ENCODE data around the gene MED8. TPM values are rescaled to one million over a fixed set of nuclear protein-coding genes. Genes with fewer than 3 reads are reported as not detected.

Gene MED8
- total RNA-seq, 1 experiment from 2014 or later = 36.7 TPM

DNA sequence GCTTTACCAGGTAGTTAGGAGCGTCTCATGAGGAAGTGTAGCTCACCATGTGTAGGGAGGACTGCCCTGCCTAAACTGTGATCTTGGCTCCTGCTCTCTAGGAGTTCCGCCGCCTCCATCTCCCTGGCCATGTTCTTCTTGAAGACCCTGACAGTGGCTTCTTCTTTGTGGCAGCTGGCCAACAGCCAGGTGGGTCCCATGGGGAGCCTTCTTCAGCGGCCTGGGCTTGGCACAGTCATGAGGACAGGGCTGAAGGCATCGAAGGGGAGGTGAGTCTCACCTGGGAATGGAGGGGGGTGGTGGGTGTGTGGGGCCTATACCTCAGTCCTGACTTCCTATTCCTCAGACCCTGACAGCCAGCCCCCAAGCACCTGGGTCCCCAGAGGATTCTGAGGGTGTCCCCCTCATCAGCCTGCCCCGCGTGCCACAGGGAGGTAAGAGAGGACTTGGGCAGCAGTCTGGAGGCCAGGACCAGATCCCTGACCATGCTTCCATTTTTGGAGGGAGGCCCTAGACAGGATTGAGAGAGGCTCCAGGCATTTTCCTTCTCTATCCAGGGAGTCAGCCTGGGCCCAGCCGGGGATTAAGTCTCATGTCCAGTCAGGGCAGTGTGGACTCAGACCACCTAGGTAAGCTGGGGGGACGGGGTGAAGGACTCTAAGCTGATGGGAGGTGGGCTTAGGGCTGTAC, 42.7 kb upstream of the MED8 start:
- ChIA-PET POLR2A (ENCODE audit: low non-redundant PET) (no interaction called here), CTCF (no interaction called here)
- H3K27ac ChIP-seq (ENCODE audit: low read depth, low read length, poor library complexity, severe bottlenecking) = no peak overlapping the region
- no peaks in the 10 kb centered on the region for H3K9me3 ChIP-seq (ENCODE audit: low read depth, low read length, poor library complexity, severe bottlenecking)
- no peak for DNase-seq (ENCODE audit: low spot score)
- H3K27me3 ChIP-seq (replicated peaks; ENCODE audit: insufficient read depth, low read depth, low read length, poor library complexity) = no peaks in the 10 kb centered on the region
- H3K36me3 ChIP-seq (ENCODE audit: insufficient read depth, low read length, poor library complexity, severe bottlenecking) = peaks cover 33% of the 10 kb centered on the region
- no peak overlapping the region for H3K4me3 ChIP-seq (ENCODE audit: low read depth, low read length, poor library complexity, severe bottlenecking)
- no peak for TF ChIP-seq EZH2 (IDR thresholded peaks at IDR 0.05; ENCODE audit: borderline replicate concordance, low read depth, low read length, poor library complexity, severe bottlenecking)
- TF ChIP-seq, protein P1, sequence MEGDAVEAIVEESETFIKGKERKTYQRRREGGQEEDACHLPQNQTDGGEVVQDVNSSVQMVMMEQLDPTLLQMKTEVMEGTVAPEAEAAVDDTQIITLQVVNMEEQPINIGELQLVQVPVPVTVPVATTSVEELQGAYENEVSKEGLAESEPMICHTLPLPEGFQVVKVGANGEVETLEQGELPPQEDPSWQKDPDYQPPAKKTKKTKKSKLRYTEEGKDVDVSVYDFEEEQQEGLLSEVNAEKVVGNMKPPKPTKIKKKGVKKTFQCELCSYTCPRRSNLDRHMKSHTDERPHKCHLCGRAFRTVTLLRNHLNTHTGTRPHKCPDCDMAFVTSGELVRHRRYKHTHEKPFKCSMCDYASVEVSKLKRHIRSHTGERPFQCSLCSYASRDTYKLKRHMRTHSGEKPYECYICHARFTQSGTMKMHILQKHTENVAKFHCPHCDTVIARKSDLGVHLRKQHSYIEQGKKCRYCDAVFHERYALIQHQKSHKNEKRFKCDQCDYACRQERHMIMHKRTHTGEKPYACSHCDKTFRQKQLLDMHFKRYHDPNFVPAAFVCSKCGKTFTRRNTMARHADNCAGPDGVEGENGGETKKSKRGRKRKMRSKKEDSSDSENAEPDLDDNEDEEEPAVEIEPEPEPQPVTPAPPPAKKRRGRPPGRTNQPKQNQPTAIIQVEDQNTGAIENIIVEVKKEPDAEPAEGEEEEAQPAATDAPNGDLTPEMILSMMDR (conservative IDR thresholded peaks at IDR 0.05; ENCODE audit: low read depth, low read length) = no peak
- no TSS peak for BruUV-seq (replicated peaks)
- H3K4me1 ChIP-seq (ENCODE audit: insufficient read depth, low read length, poor library complexity, severe bottlenecking) = peaks cover 10% of the 10 kb centered on the region
- intact Hi-C loops (cut with micrococcal nuclease; ENCODE audit: unreplicated experiment) = no loop called here

DNA sequence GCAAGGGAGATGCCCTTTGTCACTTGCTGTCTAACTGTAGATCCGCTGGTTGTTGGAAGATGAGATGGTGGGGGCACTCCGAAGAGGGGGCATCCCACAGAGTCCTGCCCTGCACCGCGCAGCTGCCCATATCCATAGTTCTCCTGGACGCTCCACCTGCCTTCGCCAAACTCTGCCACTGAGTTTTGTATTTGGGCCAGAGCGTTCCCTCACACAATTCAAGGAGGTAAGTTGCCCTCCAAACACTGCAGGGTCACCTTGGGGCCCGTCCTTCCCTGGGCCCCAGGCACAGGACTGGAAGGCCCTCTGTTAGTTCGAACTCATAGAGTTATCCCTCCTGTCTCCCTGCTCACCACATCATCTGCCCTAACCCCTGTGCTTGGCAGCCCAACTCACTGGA, 42.1 kb upstream of the MED8 start:
- no peak overlapping the region for H3K4me3 ChIP-seq (ENCODE audit: low read depth, low read length, poor library complexity, severe bottlenecking)
- H3K36me3 ChIP-seq (ENCODE audit: insufficient read depth, low read length, poor library complexity, severe bottlenecking) = peaks cover 38% of the 10 kb centered on the region
- peaks cover 8% of the 10 kb centered on the region for H3K4me1 ChIP-seq (ENCODE audit: insufficient read depth, low read length, poor library complexity, severe bottlenecking)
- ChIA-PET POLR2A (ENCODE audit: low non-redundant PET) (no interaction called here), CTCF (no interaction called here)
- BruUV-seq (replicated peaks) = no TSS peak
- no peak for TF ChIP-seq EZH2 (IDR thresholded peaks at IDR 0.05; ENCODE audit: borderline replicate concordance, low read depth, low read length, poor library complexity, severe bottlenecking)
- TF ChIP-seq, protein P1 (conservative IDR thresholded peaks at IDR 0.05; ENCODE audit: low read depth, low read length) = no peak
- intact Hi-C loops (cut with micrococcal nuclease; ENCODE audit: unreplicated experiment) = no loop called here
- DNase-seq (ENCODE audit: low spot score) = no peak
- no peaks in the 10 kb centered on the region for H3K27me3 ChIP-seq (replicated peaks; ENCODE audit: insufficient read depth, low read depth, low read length, poor library complexity)
- no peaks in the 10 kb centered on the region for H3K9me3 ChIP-seq (ENCODE audit: low read depth, low read length, poor library complexity, severe bottlenecking)
- H3K27ac ChIP-seq (ENCODE audit: low read depth, low read length, poor library complexity, severe bottlenecking) = no peak overlapping the region

DNA sequence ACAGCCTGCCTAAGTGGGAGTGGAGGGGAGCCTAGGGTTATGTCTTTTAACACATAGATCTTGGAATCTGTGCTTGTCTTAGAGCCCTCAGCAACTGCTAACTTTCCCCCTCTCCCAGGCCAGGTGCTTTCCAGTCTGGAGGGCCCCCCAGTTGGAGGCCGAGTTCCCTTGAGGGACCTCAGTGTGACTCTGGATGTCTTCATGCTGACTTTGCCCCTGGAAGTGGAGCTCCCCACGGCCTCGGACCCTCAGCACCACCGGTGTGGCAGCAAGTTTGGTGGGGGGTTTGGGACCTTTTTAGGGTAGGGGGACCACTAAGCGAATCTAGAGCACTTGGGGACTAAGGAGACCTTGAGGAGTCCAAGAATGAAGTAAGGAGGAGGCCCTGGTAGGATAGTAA, 41.2 kb upstream of the MED8 start:
- Histone ChIP-seq H3K27me3 (replicated peaks; ENCODE audit: insufficient read depth, low read depth, low read length, poor library complexity) (no peaks in the 10 kb centered on the region), H3K9me3 (ENCODE audit: low read depth, low read length, poor library complexity, severe bottlenecking) (no peaks in the 10 kb centered on the region), H3K4me1 (ENCODE audit: insufficient read depth, low read length, poor library complexity, severe bottlenecking) (no peaks in the 10 kb centered on the region), H3K4me3 (ENCODE audit: low read depth, low read length, poor library complexity, severe bottlenecking) (no peak overlapping the region), H3K27ac (ENCODE audit: low read depth, low read length, poor library complexity, severe bottlenecking) (no peak overlapping the region), H3K36me3 (ENCODE audit: insufficient read depth, low read length, poor library complexity, severe bottlenecking) (peaks cover 41% of the 10 kb centered on the region)
- ChIA-PET POLR2A (ENCODE audit: low non-redundant PET) (no interaction called here), CTCF (no interaction called here)
- intact Hi-C loops (cut with micrococcal nuclease; ENCODE audit: unreplicated experiment) = no loop called here
- no TSS peak for BruUV-seq (replicated peaks)
- TF ChIP-seq, protein P1 (conservative IDR thresholded peaks at IDR 0.05; ENCODE audit: low read depth, low read length) = no peak
- TF ChIP-seq EZH2 (IDR thresholded peaks at IDR 0.05; ENCODE audit: borderline replicate concordance, low read depth, low read length, poor library complexity, severe bottlenecking) = no peak
- DNase-seq (ENCODE audit: low spot score) = no peak

Data from A673 (cell line).